ENCODE measurements around the gene ZNF746. TPM values are rescaled to one million over a fixed set of nuclear protein-coding genes. Genes with fewer than 3 reads are reported as not detected.

The ZNF746 gene
- total RNA-seq, 1 experiment from 2014 or later = 17.1 TPM

- Mint-ChIP-seq H3K4me1 (peaks cover 17% of the 10 kb centered on the region), H3K36me3 (peaks cover 7% of the 10 kb centered on the region), H3K27me3 (ENCODE audit: low read depth) (peaks cover 32% of the 10 kb centered on the region), H3K9me3 (no peaks in the 10 kb centered on the region), H3K27ac (no peak overlapping the region), H3K4me3 (peak overlapping the region; percentile 61)
- DNase-seq (ENCODE audit: low spot score) (no peak), ATAC-seq (no peak)
- POLR2A ChIA-PET = interaction anchor here (1.0 kb wide), 1 partner anchor 22 kb away, joined by 4 read pairs; no protein-coding TSS in a partner anchor
- CTCF ChIA-PET = interaction anchor here (1.9 to 3.1 kb wide), 4 partner anchors 36 to 197 kb away, joined by 7 to 30 read pairs (median 10); partner anchors contain the start of gene ZNF783
- no peak for TF ChIP-seq ZNF232 (CRISPR knock-in tag; IDR thresholded peaks at IDR 0.05)
- no peak for TF ChIP-seq ATF1 (CRISPR knock-in tag; IDR thresholded peaks at IDR 0.05)
- no peak for TF ChIP-seq USF1 (CRISPR knock-in tag; IDR thresholded peaks at IDR 0.05)
- TF ChIP-seq MYBL2 (CRISPR knock-in tag; IDR thresholded peaks at IDR 0.05) = no peak
- no peak for TF ChIP-seq STAT6 (CRISPR knock-in tag; conservative IDR thresholded peaks at IDR 0.05; ENCODE audit: low read depth)
- no peak for TF ChIP-seq CDX4 (CRISPR knock-in tag; IDR thresholded peaks at IDR 0.05; ENCODE audit: borderline replicate concordance)
- no peak for TF ChIP-seq ATF3 (CRISPR knock-in tag; conservative IDR thresholded peaks at IDR 0.05)
- no peak for TF ChIP-seq E2F5 (CRISPR knock-in tag; IDR thresholded peaks at IDR 0.05)
- no peak for TF ChIP-seq ZNF396 (CRISPR knock-in tag; IDR thresholded peaks at IDR 0.05; ENCODE audit: borderline replicate concordance)
- TF ChIP-seq ZBTB43 (CRISPR knock-in tag; IDR thresholded peaks at IDR 0.05) = no peak
- TF ChIP-seq TP53 (CRISPR knock-in tag; IDR thresholded peaks at IDR 0.05) = no peak
- no peak for TF ChIP-seq HMGA2 (CRISPR knock-in tag; IDR thresholded peaks at IDR 0.05)
- no peak for TF ChIP-seq ZNF219 (CRISPR knock-in tag; IDR thresholded peaks at IDR 0.05; ENCODE audit: borderline replicate concordance)
- TF ChIP-seq ZNF512 (CRISPR knock-in tag; IDR thresholded peaks at IDR 0.05; ENCODE audit: borderline replicate concordance) = no peak
- TF ChIP-seq OVOL2 (CRISPR knock-in tag; IDR thresholded peaks at IDR 0.05; ENCODE audit: borderline replicate concordance) = no peak
- TF ChIP-seq PRDM15 (CRISPR knock-in tag; IDR thresholded peaks at IDR 0.05) = no peak
Measured at GRCh38 chr7:149459201-149459539, 38.4 kb downstream of the ZNF746 start.
